Fibroblast of skin of left biceps (primary cell): ENCODE measurements around the gene SEZ6.

Source experiments
- DNase-seq, 2 experiments: peaks; one replicate each; pipeline ENCODE4 v3.0.0-alpha.2; 2013; ENCODE audit warnings: low read depth in 2 of 2

SEZ6 gene

DNA sequence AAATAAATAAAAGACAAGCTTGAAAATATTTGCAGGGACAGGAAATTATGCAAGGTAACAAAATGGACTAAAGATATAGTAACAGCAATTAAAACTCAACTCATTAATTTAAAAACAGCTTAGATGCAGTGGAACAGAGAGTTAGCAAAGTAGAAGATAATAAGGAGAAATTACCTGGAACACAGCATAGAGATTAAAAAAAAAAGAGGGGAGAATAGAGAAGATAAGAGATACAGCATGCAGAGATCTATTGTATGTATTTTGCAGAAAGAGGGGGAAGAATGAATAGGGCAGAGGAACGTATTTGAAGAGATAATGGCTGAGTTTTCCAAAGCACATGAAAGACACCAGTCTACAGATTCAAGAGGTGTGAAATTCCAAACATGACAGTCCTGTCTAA lies 28.7 kb upstream of the SEZ6 start:
- DNase-seq: no peak

DNA sequence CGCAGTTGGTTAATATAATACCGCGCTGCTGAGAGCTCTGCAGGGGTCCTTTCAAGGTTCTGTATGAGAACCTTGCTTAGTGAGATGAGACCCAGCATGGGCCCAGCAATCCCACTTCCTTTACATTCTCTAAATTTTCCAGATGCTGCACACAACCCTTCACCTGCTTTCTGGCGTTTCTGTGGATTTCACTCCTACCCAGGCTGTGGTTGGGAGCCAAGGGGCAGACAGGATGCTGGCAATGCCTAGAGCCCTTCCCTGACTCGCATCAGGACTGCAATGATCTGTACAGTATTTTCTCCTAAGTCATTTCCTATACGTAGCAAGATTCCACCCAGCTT lies 27.0 kb upstream of the SEZ6 start:
- no peak for DNase-seq

GRCh38 chr17:29032013-29032856 lies 26.4 kb upstream of the SEZ6 start:
- DNase-seq: no peak

- DNase-seq: no peak
Observed at GRCh38 chr17:29031488-29031887, 25.7 kb upstream of the SEZ6 start.

GRCh38 chr17:29024316-29024952 lies 18.6 kb upstream of the SEZ6 start:
- DNase-seq: no peak

GRCh38 chr17:29022074-29022473 lies 16.2 kb upstream of the SEZ6 start:
- no peak for DNase-seq

GRCh38 chr17:29021226-29021625 lies 15.4 kb upstream of the SEZ6 start:
- no peak for DNase-seq

DNA sequence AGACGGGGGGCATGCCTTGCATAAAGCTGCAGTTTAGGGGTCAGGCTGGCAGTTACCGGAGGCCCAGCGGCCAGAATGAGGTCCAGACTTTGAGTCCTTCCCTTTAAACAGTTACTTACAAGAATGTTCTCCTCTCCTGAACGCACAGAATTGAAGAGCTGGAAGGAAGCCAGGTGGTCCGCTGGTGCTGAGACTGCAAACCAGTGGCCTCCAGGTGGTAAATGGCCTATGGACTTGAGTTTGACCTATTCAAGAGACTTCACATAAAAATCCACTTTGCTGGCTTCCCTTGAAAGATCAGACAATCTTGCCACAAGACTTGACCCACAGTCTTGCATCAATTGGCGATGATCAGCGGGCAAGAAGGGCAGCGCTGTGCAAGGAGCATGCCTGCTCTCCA lies 14.7 kb upstream of the SEZ6 start:
- no peak for DNase-seq

DNA sequence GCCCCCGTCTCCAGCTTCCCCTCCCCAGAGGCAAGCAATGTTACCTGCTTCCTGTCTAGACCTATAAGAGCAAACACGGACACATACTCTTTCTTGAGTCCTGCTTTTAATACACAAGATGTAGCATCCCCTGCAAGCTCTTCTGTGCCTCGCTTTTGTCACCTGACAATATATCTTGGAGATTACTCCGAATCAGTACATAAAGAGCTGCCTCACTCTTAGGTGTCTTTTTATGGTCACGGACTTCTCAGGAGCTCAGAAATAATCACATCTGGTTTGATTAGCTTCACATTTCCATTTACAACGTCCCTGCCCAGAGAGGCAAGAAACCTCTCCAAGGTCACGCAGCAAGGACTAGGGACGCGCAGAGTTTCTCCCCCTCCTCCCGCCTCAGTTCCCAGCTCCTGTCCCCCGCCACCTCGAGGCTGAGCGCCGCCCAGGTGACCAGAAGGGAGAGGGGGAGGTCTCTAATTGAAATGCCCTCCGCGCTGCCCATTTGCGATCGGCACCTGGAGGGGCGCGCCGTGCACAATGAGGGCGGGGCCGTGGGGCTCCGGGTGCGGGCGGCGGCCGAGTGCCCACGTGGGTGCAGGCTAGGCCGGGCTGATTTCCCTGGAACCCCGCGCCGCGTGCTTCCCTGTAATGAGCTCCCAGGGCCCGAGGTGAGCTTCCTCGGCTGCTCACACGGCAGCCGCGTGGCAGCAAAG lies 13.8 kb upstream of the SEZ6 start:
- no peak for DNase-seq

- no peak for DNase-seq
Observed at GRCh38 chr17:29018788-29019474, 13.1 kb upstream of the SEZ6 start.

DNA sequence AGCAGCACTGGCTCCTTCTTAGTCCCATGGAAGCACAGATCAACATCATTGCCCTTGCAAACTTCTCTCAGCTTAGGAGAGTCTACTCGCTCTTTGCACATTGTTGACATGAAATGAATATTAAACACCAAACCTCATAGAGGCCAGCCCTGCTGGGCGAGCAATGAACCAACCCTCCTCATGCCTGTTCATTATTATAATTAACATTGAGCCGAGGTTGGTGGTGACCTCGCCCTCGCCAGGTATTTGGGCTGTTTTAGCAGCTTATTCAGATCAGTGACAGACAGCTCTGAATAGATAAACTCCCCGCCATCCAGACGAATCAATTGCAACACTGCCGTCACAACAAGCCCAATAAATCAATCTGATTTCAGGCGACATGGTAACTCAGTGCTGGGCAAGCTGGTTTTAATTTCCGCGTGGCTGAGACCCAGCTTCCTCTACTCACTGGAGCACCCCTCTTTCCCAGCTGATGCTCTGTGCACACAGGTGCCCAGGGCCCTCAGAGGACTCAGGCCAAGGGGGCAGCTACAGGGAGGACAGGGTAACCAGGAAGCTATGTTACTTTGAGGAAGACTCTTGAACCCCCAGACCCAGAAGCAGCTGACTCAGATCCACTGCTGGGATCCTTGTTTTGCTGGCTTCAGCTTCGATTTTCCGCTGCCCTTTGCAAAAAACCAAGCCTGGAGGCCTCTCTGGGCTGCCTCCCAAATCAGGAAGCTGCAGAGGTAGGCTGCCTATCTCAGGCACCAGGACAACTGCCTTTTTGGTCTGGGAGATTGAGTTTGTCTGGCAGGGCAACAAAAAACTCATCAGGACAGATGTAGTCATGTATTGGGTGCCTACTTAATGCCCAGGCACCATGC lies 10.7 kb upstream of the SEZ6 start:
- no peak for DNase-seq

GRCh38 chr17:29014716-29015115 lies 8.9 kb upstream of the SEZ6 start:
- DNase-seq: no peak

GRCh38 chr17:29012535-29012934 lies 6.7 kb upstream of the SEZ6 start:
- no peak for DNase-seq

GRCh38 chr17:29010586-29010985 lies 4.8 kb upstream of the SEZ6 start:
- no peak for DNase-seq

DNA sequence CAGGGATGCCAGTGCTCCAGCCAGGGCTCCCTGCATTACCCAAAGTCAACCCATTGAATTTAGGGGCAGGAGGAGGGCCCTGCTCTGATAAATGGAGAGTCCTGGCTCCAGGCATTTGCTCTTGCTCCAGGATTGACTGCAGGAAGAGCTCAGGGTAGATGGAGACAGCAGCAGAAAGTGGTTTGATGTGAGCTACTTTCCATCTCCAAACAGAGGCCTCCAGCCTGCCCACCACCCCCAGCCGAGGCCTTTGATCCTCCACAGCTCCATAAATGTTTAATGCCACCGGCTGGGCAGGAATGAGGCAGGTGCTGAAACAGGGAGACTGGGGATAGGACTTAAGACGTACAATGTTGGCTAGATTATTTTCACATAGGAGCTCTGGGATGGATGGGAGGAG lies 4.3 kb upstream of the SEZ6 start:
- DNase-seq: no peak

GRCh38 chr17:29008591-29008990 lies 2.8 kb upstream of the SEZ6 start:
- no peak for DNase-seq

DNA sequence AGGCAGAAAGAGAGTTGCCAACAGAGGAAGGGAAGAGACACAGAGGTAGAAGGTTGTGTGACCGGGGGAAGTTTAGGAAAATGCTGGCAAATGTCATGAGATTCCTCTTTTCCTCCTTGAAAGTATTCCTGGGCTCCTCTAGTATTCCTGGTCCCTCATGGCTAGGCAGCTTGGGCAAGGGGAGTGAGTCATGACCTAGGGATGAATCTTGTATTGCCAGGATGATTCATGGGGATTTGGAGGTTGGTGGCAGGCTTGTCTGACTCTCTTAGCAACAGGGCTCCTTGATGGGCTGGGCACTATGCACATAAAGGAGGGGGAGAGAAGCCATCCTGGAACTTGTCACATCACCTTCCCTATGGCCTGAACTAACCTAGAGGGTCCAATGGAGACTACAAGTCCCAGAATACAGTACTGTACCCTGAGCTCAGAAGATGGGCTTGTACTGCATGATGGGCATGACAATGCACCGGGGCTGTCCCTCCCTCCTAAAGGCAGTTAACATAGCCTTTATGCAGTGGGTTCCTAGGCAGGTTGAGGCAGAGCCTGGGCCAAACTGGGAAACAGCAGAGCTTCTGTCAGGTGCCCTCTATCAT lies 2.1 kb upstream of the SEZ6 start:
- DNase-seq: no peak

DNA sequence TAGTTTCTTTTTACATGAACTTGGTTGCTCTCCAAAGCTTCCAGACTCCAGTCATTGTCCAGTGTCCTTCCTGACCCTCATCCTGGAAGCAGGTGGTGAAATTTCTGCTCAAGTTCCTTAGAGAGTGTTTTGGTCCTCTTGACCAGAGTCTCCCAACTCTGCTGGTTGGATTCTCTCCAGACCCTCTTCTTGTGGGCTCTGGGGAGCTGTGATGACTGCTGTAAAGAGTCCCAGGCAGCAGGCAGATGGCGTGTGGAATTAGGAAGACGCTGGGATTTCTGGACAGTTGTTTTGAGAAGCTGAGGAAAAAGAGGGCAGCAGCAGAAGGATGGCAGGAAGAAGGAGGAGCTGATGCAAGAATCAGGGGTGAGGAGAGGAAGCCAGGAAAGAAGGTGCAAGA lies 1.6 kb upstream of the SEZ6 start:
- DNase-seq: no peak

GRCh38 chr17:29004081-29004692 lies 1.6 kb downstream of the SEZ6 start:
- DNase-seq: no peak

DNA sequence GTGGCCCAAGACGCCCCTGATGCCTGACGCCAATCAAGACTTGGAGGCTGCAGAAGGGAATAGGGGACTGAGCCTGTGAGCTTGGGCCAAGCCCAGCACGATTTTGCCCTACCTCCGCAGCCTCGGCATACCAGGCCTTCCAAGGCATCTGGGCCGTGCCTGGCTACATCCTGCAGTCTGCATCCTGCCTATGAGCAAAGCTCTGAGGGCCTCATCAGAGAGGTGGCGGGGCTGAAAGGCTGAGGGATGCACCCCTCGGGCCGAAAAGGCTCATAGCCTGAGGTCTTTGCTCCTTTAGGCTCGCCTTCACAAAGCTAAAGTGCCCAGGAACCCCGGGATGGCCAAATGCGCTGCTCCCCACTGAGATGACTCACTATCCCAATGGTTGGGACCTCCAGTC lies 2.5 kb downstream of the SEZ6 start:
- DNase-seq: no peak

DNA sequence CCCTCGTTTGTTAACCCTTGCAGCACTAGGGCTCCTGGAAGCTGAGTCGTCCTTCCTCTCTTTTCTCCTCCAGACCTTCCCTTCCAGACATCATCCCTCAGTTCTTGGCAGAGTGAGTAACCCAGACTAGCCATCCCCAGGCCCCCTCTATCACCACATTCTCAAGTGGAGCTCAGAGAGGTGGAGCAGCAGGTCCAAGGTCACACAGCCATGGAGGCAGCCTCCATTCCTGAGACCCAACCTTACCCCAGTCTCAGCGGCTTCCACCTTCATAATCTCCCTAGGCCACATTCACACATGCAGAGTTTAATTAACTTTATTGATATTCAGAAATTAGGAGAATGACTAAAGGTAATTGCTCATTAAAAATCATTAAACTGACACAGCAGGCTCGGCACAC lies 3.0 kb downstream of the SEZ6 start:
- no peak for DNase-seq
